PFSK-1 (cell line): Measurements from ENCODE around the gene HNRNPA1.

Experiments
- FOXP2 ChIP-seq: optimal IDR thresholded peaks from 2 replicates; pipeline ENCODE3; 2011; ENCODE audit warnings: borderline replicate concordance, control low read depth, inconsistent platforms; ENCODE audit not compliant: insufficient read depth; ENCODE audit errors: extremely low read length, extremely low read depth
- POLR2AphosphoS5 ChIP-seq: IDR thresholded peaks from 2 replicates; pipeline ENCODE4 v1.6.1; 2012; ENCODE audit warnings: low read depth, mild to moderate bottlenecking, control low read depth, low read length, moderate library complexity
- REST ChIP-seq, 2 experiments: IDR thresholded peaks; 2 replicates each; pipeline versions ENCODE4 v1.6.1 to v1.8.0; 2011 to 2012; ENCODE audit warnings: low read depth in 2 of 2, low read length in 2 of 2, control low read depth in 1 of 2, inconsistent platforms in 1 of 2, mild to moderate bottlenecking in 1 of 2, moderate library complexity in 1 of 2; ENCODE audit not compliant: insufficient read depth in 1 of 2
- SIN3A ChIP-seq: IDR thresholded peaks from 2 replicates; pipeline ENCODE4 v1.6.1; 2012; ENCODE audit warnings: mild to moderate bottlenecking, low read length, moderate library complexity, borderline replicate concordance; ENCODE audit not compliant: insufficient read depth
- TAF1 ChIP-seq: IDR thresholded peaks from 2 replicates; pipeline ENCODE4 v1.6.1; 2012; ENCODE audit warnings: low read length, control low read depth, borderline replicate concordance; ENCODE audit not compliant: insufficient read depth

Gene HNRNPA1

GRCh38 chr12:54259194-54260011, 21.1 kb upstream of the HNRNPA1 start:
- TF ChIP-seq FOXP2 = no peak
- no peak for TF ChIP-seq TAF1
- TF ChIP-seq POLR2AphosphoS5 = no peak
- TF ChIP-seq REST (IDR thresholded peaks at IDR 0.05; ENCODE audit: insufficient read depth in 1 of 2, low read depth in 2 of 2, low read length in 2 of 2) = no peak
- peak; percentile 17; the same call in 1 of the 2 replicates for TF ChIP-seq SIN3A

GRCh38 chr12:54261815-54262402, 18.6 kb upstream of the HNRNPA1 start:
- TF ChIP-seq REST (IDR thresholded peaks at IDR 0.05; ENCODE audit: insufficient read depth in 1 of 2, low read depth in 2 of 2, low read length in 2 of 2) (no peak), FOXP2 (no peak), TAF1 (no peak)

DNA sequence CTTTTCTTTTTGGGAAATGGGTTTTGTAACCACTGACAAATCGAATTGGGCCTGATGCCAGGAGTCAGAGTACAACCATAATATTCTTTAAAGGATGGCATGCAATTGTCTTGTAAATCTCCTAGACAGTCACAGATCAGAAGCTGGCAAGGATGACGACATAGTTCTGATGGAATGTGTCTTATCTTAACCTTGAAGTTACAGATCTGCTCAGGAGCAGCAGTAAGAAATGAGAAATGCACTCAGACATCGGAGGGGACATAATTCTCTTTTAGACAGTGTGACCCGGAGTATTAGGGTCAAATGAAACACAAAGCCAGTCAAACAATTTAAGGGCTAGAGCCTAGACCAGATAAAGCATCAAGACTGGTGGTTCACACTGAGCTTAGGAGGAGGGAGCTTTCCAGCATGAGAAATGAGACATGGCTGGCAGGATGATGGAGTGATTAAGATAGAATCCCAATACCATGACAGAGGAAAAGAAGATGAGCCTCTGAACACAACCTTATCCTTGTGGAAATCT, 18.1 kb upstream of the HNRNPA1 start:
- no peak for TF ChIP-seq POLR2AphosphoS5
- TF ChIP-seq SIN3A = no peak
- TF ChIP-seq FOXP2 = no peak
- TF ChIP-seq REST (IDR thresholded peaks at IDR 0.05; ENCODE audit: insufficient read depth in 1 of 2, low read depth in 2 of 2, low read length in 2 of 2) = no peak
- TF ChIP-seq TAF1 = no peak

- TF ChIP-seq FOXP2 (no peak), POLR2AphosphoS5 (no peak), REST (IDR thresholded peaks at IDR 0.05; ENCODE audit: insufficient read depth in 1 of 2, low read depth in 2 of 2, low read length in 2 of 2) (no peak)
Observed at GRCh38 chr12:54265364-54265812, 15.1 kb upstream of the HNRNPA1 start.

DNA sequence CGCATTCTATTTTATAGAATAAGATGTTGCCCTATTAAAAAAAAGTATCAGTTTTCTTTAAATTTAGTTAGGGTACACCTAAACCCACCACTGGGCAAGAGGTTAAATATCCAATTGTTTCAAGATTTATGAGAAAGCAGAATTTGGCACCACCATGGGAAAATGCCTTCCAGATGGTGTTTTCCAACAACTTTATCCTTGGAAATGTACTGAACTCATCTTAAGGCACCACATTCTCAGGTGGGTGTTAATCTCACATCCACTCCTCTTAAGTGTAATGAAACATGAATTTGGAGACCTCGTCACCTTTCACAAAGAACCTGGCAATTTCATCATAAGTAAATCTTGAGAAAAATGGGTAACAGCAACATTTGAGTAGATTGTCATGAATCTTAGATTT, 13.7 kb upstream of the HNRNPA1 start:
- TF ChIP-seq FOXP2 = no peak
- TF ChIP-seq POLR2AphosphoS5 = no peak
- no peak for TF ChIP-seq SIN3A
- no peak for TF ChIP-seq REST (IDR thresholded peaks at IDR 0.05; ENCODE audit: insufficient read depth in 1 of 2, low read depth in 2 of 2, low read length in 2 of 2)
- no peak for TF ChIP-seq TAF1
